ENCODE measurements around the gene UBXN10.

Gene UBXN10

GRCh38 chr1:20183035-20183434 is 2.9 kb upstream of the UBXN10 start:
- DNase-seq (ENCODE audit: low read depth): no peak

- DNase-seq (ENCODE audit: low read depth): no peak
These were observed 2.2 kb upstream of the UBXN10 start for GRCh38 chr1:20183616-20184271.

- DNase-seq (ENCODE audit: low read depth): no peak
These were observed 1.4 kb upstream of the UBXN10 start for GRCh38 chr1:20184481-20184900.

GRCh38 chr1:20184997-20185833 is 681 bp upstream of the UBXN10 start:
- peak; percentile 58 for DNase-seq (ENCODE audit: low read depth)

- peak; percentile 40 for DNase-seq (ENCODE audit: low read depth)
These were observed 1.4 kb downstream of the UBXN10 start for GRCh38 chr1:20187103-20187812.

GRCh38 chr1:20187813-20188454 is 2.0 kb downstream of the UBXN10 start:
- DNase-seq (ENCODE audit: low read depth): no peak

- DNase-seq (ENCODE audit: low read depth): no peak
These were observed 2.5 kb downstream of the UBXN10 start for GRCh38 chr1:20188455-20188817.

- no peak for DNase-seq (ENCODE audit: low read depth)
These were observed 3.8 kb downstream of the UBXN10 start for GRCh38 chr1:20189664-20190063.

GRCh38 chr1:20190256-20191160 is 4.6 kb downstream of the UBXN10 start:
- DNase-seq (ENCODE audit: low read depth): no peak

GRCh38 chr1:20191266-20191825 is 5.5 kb downstream of the UBXN10 start:
- DNase-seq (ENCODE audit: low read depth): no peak

GRCh38 chr1:20192364-20192763 is 6.5 kb downstream of the UBXN10 start:
- DNase-seq (ENCODE audit: low read depth): no peak

GRCh38 chr1:20192871-20193411 is 7.0 kb downstream of the UBXN10 start:
- DNase-seq (ENCODE audit: low read depth): no peak

GRCh38 chr1:20194224-20194623 is 8.3 kb downstream of the UBXN10 start:
- DNase-seq (ENCODE audit: low read depth): no peak

- DNase-seq (ENCODE audit: low read depth): peak; percentile 64
These were observed 9.0 kb downstream of the UBXN10 start for GRCh38 chr1:20194757-20195461.

GRCh38 chr1:20195462-20195780 is 9.5 kb downstream of the UBXN10 start:
- DNase-seq (ENCODE audit: low read depth): no peak

- DNase-seq (ENCODE audit: low read depth): no peak
These were observed 11.5 kb downstream of the UBXN10 start for GRCh38 chr1:20197329-20197791.

GRCh38 chr1:20198296-20198695 is 12.4 kb downstream of the UBXN10 start:
- no peak for DNase-seq (ENCODE audit: low read depth)

GRCh38 chr1:20198918-20199317 is 13.0 kb downstream of the UBXN10 start:
- DNase-seq (ENCODE audit: low read depth): no peak

- no peak for DNase-seq (ENCODE audit: low read depth)
These were observed 13.5 kb downstream of the UBXN10 start for GRCh38 chr1:20199403-20199802.

GRCh38 chr1:20199840-20200239 is 13.9 kb downstream of the UBXN10 start:
- no peak for DNase-seq (ENCODE audit: low read depth)
